Stimulated activated CD4-positive, alpha-beta T cell treated with anti-CD3 and anti-CD28 coated beads, TNF-alpha, amount 100 ng/mL, for 48 hours (primary cell): ENCODE measurements around the gene SMIM14.
"Not testable (repeated sequence)": the region's sequence is repeated elsewhere in the genome, so short reads cannot be mapped to it uniquely, and the experiment has no call there.

ENCODE experiments used
- DNase-seq, 3 donors: peaks; one replicate each; pipeline ENCODE4 v3.0.0-alpha.2; 2020; ENCODE audit warnings: low read depth in 3 of 3

Gene SMIM14

GRCh38 chr4:39533541-39533940 is 105.1 kb downstream of the SMIM14 start:
- no peak for DNase-seq

GRCh38 chr4:39532237-39532636 is 106.4 kb downstream of the SMIM14 start:
- not testable (repeated sequence) for DNase-seq

- no peak for DNase-seq
Observed at GRCh38 chr4:39530682-39531081, 108.0 kb downstream of the SMIM14 start.

- no peak for DNase-seq
Observed at GRCh38 chr4:39529534-39529933, 109.1 kb downstream of the SMIM14 start.

GRCh38 chr4:39528061-39528465 is 110.6 kb downstream of the SMIM14 start:
- DNase-seq, result no peak

- peak; percentile 81 to 89 (median 84) for DNase-seq
Observed at GRCh38 chr4:39527296-39528060, 111.2 kb downstream of the SMIM14 start, which contains the start of gene UGDH. TSS of gene UGDH (minus strand) at chr4:39527439. CDS start at chr4:39521512, 5,927 bp downstream.

- DNase-seq, result peak; percentile 3 to 27 (median 10)
Observed at GRCh38 chr4:39526765-39527295, 111.8 kb downstream of the SMIM14 start.

GRCh38 chr4:39525822-39526690 is 112.6 kb downstream of the SMIM14 start:
- DNase-seq, result no peak

- no peak for DNase-seq
Observed at GRCh38 chr4:39524161-39524957, 114.3 kb downstream of the SMIM14 start.

GRCh38 chr4:39522068-39522467 is 116.6 kb downstream of the SMIM14 start:
- no peak for DNase-seq

- no peak for DNase-seq
Observed at GRCh38 chr4:39521253-39521919, 117.3 kb downstream of the SMIM14 start.

- DNase-seq, result no peak
Observed at GRCh38 chr4:39518484-39518883, 120.2 kb downstream of the SMIM14 start.

GRCh38 chr4:39516407-39516966 is 122.2 kb downstream of the SMIM14 start:
- no peak for DNase-seq

- not testable (repeated sequence) for DNase-seq
Observed at GRCh38 chr4:39515669-39516401, 122.8 kb downstream of the SMIM14 start.

GRCh38 chr4:39514888-39515401 is 123.7 kb downstream of the SMIM14 start:
- DNase-seq, result no peak

GRCh38 chr4:39514266-39514665 is 124.4 kb downstream of the SMIM14 start:
- not testable (repeated sequence) for DNase-seq

GRCh38 chr4:39510348-39510929 is 128.2 kb downstream of the SMIM14 start:
- DNase-seq, result no peak

- DNase-seq, result no peak
Observed at GRCh38 chr4:39505581-39505980, 133.1 kb downstream of the SMIM14 start.

- DNase-seq, result no peak
Observed at GRCh38 chr4:39504538-39504937, 134.1 kb downstream of the SMIM14 start.
